SU-DHL-6 (cell line): ENCODE data around the gene KIF1A.

Experiments used
- CTCF ChIP-seq: fragments of 200-600 bp; sonication (generic); IDR thresholded peaks from one replicate; pipeline ENCODE4 v1.5.1; 2017; ENCODE audit warnings: antibody characterized with exemption, mild to moderate bottlenecking, low read length, moderate library complexity; ENCODE audit not compliant: insufficient read depth, poor library complexity, severe bottlenecking
- EZH2phosphoT487 ChIP-seq: fragments of 200-600 bp; sonication (generic), shearing (Covaris generic); conservative IDR thresholded peaks from 2 replicates; pipeline ENCODE4 v1.6.1; 2018; ENCODE audit warnings: mild to moderate bottlenecking, antibody characterized with exemption, low read length, moderate library complexity, mixed read lengths

GRCh38 chr2:240719676-240720545, 100.1 kb downstream of the KIF1A start:
- TF ChIP-seq CTCF (no peak), EZH2phosphoT487 (no peak)
